NCI-H2171 (cell line): ENCODE measurements around the gene SLX4IP.

Experiments used
- DNase-seq: peaks from one replicate; lab custom pipeline; 2025; lab: John Stamatoyannopoulos, UW

Gene SLX4IP

DNA sequence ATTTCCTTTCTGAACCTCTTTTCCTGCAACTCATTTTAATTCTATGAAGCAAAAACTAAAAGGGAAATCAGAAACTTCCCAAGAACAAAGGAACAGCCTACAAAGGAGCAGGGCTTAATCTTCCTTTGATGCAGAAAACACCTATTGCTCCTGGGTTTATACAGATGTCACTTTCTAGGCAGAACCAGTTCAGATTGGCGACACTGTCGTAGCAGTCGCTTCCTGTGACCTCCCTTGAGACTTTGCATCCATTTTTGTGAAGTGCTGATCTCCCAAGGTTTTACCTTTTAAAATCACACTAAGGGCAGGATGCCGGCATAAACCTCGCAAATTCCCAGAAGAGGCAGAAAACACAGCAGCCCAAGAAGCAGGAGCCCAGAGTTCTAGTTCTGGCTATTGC is 198.6 kb downstream of the SLX4IP start:
- DNase-seq, result no peak

GRCh38 chr20:10634211-10634610 is 199.1 kb downstream of the SLX4IP start:
- DNase-seq, result peak; percentile 58

GRCh38 chr20:10634683-10635411 is 199.7 kb downstream of the SLX4IP start:
- DNase-seq, result no peak

- DNase-seq, result no peak
Measured at GRCh38 chr20:10635476-10636208, 200.5 kb downstream of the SLX4IP start.

DNA sequence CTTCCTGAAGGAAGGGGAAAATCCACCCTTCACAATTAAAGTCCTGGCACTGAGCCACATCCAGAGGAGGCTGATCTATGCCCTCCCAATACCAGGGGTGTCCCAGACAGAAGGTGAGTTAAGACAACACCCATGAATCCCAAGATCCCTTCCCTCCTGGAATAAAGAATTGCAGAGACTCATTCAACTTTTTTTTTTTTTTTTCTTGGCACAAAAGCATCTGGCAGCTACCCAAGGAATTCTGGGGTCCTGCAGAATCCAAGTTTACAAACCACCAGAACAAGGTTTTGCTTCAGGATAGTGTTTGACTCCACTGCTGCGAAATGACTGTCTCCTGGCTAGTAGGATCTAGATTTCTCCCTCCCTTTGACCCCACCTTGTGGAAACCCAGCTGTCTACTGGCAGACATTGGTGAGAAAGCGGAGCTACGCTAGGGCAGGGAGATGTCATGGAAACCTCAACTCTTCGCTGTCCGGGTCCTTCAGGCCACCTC is 201.3 kb downstream of the SLX4IP start:
- DNase-seq, result no peak

GRCh38 chr20:10637031-10637559 is 202.0 kb downstream of the SLX4IP start:
- no peak for DNase-seq

GRCh38 chr20:10637563-10637962 is 202.5 kb downstream of the SLX4IP start:
- no peak for DNase-seq

- no peak for DNase-seq
Measured at GRCh38 chr20:10639077-10639736, 204.1 kb downstream of the SLX4IP start.

- no peak for DNase-seq
Measured at GRCh38 chr20:10639737-10640556, 204.8 kb downstream of the SLX4IP start.

- no peak for DNase-seq
Measured at GRCh38 chr20:10640897-10641296, 205.8 kb downstream of the SLX4IP start.

DNA sequence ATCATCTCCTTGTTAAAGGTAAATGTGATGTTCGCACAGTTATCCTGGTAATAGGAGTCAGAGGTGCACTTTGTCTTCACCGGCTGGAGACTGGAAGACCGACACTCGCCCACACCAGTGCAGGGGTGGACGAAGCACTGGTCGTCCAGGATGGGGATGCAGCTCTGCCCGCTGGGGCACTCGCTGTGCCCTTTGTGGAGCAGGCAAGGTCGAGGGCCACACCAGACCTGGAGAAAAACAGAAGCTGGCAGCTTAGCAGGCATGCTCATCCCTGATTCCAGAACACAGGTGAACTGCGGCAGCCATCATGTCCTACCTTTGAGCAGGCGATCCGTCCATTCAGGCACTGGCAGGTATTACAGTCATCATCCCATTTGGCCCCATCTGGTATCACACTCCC is 206.4 kb downstream of the SLX4IP start:
- DNase-seq, result no peak

DNA sequence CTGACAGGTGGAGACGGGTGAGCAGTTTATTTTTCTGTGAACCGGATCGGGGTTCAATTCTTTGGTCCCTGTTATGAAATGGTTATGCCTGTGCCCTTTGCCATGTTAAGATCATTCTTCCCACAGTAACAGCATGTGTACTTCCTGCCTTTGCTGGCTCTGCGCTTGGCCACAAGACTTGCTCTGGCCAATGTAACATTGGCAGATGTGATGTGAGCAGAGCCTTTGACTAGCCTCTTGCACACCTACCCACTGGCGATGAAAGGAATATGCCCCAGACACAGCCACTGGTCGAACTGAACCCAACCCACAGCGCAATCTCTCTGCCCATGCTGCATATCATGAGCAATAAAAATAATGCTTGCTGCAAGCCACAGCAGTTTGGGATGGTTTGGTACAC is 206.8 kb downstream of the SLX4IP start:
- DNase-seq, result no peak

- DNase-seq, result no peak
Measured at GRCh38 chr20:10642856-10643559, 207.9 kb downstream of the SLX4IP start.

DNA sequence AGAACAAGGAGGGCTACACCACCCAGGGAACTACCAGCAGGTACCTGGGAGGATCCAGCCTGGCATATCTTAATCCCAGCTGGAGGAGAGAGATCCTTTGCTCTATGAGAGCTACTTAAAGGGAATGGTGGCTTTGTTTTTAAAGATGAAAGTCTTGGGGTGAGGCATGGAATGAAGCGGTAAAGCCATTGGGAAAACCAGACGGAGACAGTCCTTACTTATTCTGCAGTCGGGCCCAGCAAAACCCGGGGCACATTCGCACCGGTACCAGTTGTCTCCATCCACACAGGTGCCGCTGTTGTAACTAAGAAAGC is 208.4 kb downstream of the SLX4IP start:
- no peak for DNase-seq

GRCh38 chr20:10644458-10645204 is 209.5 kb downstream of the SLX4IP start:
- no peak for DNase-seq

GRCh38 chr20:10645205-10645570 is 210.1 kb downstream of the SLX4IP start:
- no peak for DNase-seq

DNA sequence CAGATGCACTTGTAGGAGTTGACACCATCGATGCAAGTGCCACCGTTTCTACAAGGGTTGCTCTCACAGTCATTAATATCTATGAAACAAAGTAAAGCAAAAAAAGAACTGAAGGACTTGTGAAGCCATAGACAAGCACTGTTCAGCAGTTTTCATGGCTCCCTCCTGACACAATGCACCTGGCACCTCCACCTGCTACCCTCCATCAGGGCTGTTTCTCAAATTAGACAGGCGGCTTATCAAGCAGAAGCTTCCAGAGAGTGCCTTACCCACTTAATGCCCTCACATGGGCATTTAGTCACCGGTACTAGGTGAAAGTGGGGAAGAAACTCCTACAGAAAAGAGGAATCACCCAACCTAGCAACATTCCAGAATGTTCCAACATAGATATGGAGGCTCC is 210.9 kb downstream of the SLX4IP start:
- no peak for DNase-seq

DNA sequence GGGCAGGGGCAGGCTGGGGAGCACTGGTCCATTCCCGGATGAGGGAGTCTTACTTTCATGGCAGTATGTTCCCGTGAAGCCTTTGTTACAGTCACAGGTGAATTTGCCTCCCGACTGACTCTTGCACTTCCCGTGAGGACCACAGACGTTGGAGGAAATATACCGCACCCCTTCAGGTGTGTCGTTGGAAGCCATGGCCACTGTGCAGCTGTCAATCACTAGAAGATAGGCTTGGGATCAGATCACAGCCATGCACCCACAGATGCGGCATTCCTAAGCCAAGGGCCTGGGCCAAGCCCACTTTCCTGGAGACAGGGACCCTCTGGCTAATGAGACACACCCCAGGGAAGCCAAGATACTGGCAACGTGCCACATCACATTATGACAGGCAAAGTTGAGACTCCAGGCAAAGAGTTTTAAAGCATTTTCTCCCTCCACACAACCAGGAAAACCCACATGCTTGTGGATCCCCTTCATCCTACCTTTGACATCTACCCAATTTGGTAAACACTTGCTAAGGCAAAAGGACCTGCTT is 211.8 kb downstream of the SLX4IP start:
- DNase-seq, result no peak

GRCh38 chr20:10647471-10647870 is 212.4 kb downstream of the SLX4IP start:
- DNase-seq, result no peak

DNA sequence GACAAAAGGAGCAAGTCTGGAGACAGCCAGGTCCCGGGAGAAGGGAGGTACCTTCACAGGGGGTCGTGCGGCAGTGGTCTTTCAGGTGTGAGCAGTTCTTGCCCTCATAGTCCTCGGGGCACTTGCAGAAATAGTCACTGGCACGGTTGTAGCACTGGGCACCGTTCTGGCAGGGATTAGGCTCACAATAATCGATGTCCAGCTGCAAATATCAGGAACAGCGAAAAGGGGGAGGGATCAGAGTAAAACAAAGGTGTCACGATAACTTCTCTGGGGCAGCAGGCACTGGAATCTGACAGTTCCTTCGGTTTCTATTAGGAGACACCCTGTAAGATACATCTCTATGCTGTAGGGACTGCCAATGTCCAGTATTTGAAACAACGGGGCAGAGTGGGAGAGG is 212.8 kb downstream of the SLX4IP start:
- no peak for DNase-seq
